Karpas-422 (cell line): ENCODE results near the gene PPP5C. TPM values are rescaled to one million over a fixed set of nuclear protein-coding genes. Genes with fewer than 3 reads are reported as not detected.

ENCODE experiments used
- DNase-seq: peaks from one replicate; pipeline ENCODE4 v3.0.0-alpha.2; 2015
- H2AFZ ChIP-seq: fragments of 200-600 bp; sonication (generic); 2 replicates; pipeline ENCODE4 v1.6.1; 2014; ENCODE audit warnings: antibody characterized with exemption, low read length, mixed read lengths
- H3K27ac ChIP-seq: fragments of 200-600 bp; sonication (generic); 2 replicates; pipeline ENCODE4 v1.5.1; 2014; ENCODE audit warnings: mild to moderate bottlenecking, low read length, moderate library complexity
- H3K27me3 ChIP-seq: fragments of 200-600 bp; sonication (generic); 2 replicates; pipeline ENCODE4 v1.6.1; 2014; ENCODE audit warnings: low read length, mixed read lengths
- H3K36me3 ChIP-seq: fragments of 200-600 bp; sonication (generic); 2 replicates; pipeline ENCODE4 v1.6.1; 2014; ENCODE audit warnings: low read length, mixed read lengths; ENCODE audit not compliant: insufficient read depth
- H3K4me1 ChIP-seq: fragments of 200-600 bp; sonication (generic); 2 replicates; pipeline ENCODE4 v1.6.1; 2014; ENCODE audit warnings: mild to moderate bottlenecking, low read length, mixed read lengths
- H3K4me2 ChIP-seq: fragments of 200-600 bp; sonication (generic); 2 replicates; pipeline ENCODE4 v1.6.1; 2014; ENCODE audit warnings: low read length, low read depth, mild to moderate bottlenecking; ENCODE audit not compliant: poor library complexity, severe bottlenecking
- H3K4me3 ChIP-seq: fragments of 200-600 bp; sonication (generic); 2 replicates; pipeline ENCODE4 v1.5.1; 2014; ENCODE audit warnings: mild to moderate bottlenecking, antibody characterized with exemption, low read length, mixed read lengths
- H3K79me2 ChIP-seq: fragments of 200-600 bp; sonication (generic); 2 replicates; pipeline ENCODE4 v1.6.1; 2014; ENCODE audit warnings: mild to moderate bottlenecking, low read length, mixed read lengths
- H3K9ac ChIP-seq: fragments of 200-600 bp; sonication (generic); 2 replicates; pipeline ENCODE4 v1.6.0; 2014; ENCODE audit warnings: low read length
- H3K9me2 ChIP-seq: fragments of 200-600 bp; sonication (generic), shearing (Covaris generic); replicated peaks from 2 replicates; pipeline ENCODE4 v1.6.0; 2014; ENCODE audit warnings: mild to moderate bottlenecking, low read length, moderate library complexity; ENCODE audit not compliant: insufficient read depth
- H3K9me3 ChIP-seq: fragments of 300-700, 200-600 bp; sonication (generic); 2 replicates; pipeline ENCODE4 v1.6.1; 2014; ENCODE audit warnings: low read length, mixed read lengths
- H4K20me1 ChIP-seq: fragments of 200-600 bp; sonication (generic); 2 replicates; pipeline ENCODE4 v1.6.1; 2014; ENCODE audit warnings: mild to moderate bottlenecking, antibody characterized with exemption, low read length, low read depth; ENCODE audit not compliant: insufficient read depth
- total RNA-seq: library from RNA; depleted of rRNA; stranded (reverse); fragments of >200 nt; shearing (Covaris generic); gene quantifications from 2 replicates; pipeline ENCODE4 v1.2.3, GENCODE V29; 2014; ENCODE audit warnings: low replicate concordance; rRNA removed

The PPP5C gene, protein sequence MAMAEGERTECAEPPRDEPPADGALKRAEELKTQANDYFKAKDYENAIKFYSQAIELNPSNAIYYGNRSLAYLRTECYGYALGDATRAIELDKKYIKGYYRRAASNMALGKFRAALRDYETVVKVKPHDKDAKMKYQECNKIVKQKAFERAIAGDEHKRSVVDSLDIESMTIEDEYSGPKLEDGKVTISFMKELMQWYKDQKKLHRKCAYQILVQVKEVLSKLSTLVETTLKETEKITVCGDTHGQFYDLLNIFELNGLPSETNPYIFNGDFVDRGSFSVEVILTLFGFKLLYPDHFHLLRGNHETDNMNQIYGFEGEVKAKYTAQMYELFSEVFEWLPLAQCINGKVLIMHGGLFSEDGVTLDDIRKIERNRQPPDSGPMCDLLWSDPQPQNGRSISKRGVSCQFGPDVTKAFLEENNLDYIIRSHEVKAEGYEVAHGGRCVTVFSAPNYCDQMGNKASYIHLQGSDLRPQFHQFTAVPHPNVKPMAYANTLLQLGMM
- 31.1 and 57.5 TPM in 2 replicates for total RNA-seq

DNA sequence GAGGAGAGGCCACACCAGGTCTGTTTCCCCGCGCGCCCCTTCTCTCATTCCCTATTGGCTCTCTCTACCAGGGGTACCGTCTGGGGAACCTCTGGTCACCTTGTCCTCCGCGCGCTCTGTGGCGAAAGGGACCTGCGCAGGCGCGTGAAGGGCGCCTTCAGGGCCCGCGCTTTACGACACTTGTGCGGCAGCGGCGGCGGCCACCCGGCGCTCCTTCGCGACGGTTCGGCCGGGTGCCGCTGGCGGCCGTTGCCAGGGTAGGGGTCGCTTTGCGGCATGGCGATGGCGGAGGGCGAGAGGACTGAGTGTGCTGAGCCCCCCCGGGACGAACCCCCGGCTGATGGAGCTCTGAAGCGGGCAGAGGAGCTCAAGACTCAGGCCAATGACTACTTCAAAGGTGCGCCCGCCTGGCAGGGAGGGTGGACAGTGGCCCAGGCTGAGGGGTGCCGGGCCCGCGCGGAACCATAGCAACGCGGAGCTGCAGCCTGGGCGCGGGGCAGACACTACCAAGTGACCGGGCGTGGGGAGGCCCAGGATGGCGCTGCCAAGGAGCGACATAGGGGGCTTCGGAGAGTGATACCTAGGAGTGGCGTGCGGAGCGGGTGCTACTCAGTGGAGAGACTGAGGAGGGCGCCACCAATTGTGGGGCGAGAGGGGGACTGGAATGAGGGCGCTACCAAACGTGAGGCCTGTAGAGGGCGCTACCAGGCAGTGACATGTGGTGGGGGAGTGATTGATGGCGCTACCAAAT lies at the start of gene PPP5C:
Gene PPP5C, plus strand, starts transcription at position 267 of the 751 bp plus-strand sequence. Its CDS starts 10 bp downstream, at position 277.
- Histone ChIP-seq H3K4me3 (peak within 1 kb of the TSS; percentile 99), H3K9me2 (no peaks in the 10 kb centered on the region), H3K9ac (peak within 1 kb of the TSS; percentile 99), H3K36me3 (peaks cover 5% of the 10 kb centered on the region), H2AFZ (peak within 1 kb of the TSS; percentile 99), H3K4me1 (peaks cover 47% of the 10 kb centered on the region), H4K20me1 (peaks cover 20% of the 10 kb centered on the region), H3K9me3 (no peaks in the 10 kb centered on the region), H3K79me2 (peaks cover 50% of the 10 kb centered on the region), H3K27me3 (no peaks in the 10 kb centered on the region), H3K4me2 (peak within 1 kb of the TSS; percentile 79), H3K27ac (peak within 1 kb of the TSS; percentile 71)
- peak; percentile 97 for DNase-seq

DNA sequence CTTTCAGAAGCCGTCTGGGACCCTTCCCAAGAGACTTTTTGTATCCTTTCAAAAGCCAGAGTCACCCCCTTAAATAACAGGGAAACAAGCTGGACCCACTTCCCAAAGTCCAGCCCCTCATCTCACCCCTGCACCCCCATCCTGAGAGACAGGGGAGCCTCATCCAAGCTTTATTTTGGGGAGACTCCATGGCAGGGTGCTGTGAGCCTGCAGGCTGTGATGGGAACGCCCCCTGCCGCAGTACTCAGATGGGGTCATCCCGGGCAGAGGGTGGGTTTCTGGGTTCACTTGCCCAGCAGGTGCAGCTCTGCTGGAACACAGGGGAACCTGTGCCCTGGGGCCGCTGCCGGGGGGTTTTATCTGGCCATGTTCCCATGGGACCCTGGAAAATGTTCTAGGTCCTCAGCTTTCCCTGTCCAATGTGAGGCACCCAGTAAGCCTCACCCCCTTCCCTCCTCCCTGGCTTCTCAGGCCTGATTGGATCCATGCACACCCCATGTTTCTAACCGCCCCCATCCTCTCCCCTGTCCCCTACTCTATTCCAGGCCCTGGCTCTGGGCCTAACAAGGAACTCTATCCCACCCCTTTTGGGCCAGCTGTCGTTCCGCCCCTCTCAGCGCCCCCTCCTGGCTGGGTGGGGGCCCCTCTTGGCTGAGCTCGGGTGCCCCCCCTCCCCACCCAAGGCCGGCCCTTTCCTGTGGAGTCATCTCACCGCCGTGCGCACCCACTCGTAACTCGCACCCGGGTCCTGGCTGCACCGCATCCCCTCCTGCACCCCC lies 49.0 kb upstream of the PPP5C start:
- H3K79me2 ChIP-seq: no peaks in the 10 kb centered on the region

DNA sequence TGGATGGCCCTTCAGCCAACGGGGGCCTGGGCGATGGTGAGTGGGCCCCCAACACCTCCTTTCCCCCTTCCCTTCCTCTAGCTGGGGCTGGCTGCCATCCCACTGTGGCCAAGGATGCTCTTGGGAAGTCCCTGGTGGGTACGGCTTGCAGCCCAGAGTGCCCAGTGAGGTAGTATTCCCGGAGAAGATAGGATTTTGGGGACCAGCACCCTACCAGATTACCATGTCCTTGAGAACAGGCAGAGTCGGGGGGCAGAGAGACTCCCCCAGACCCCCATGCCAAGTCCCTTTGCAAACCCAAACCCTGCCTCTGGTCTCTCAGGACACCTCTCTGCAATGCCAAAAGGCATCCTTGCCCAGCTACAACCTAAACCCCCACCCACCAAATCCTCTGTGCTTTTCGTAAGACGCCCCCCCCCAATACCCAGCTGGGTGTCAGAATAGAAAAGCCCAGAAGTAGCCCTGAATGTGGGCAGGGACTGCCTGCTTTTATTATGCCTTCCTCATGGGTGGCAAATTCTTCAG lies 48.3 kb upstream of the PPP5C start:
- H4K20me1 ChIP-seq: no peaks in the 10 kb centered on the region
- H3K4me3 ChIP-seq: no peak overlapping the region
- H3K9me2 ChIP-seq: no peaks in the 10 kb centered on the region
- H3K9ac ChIP-seq: no peak overlapping the region
- H3K27ac ChIP-seq: no peak overlapping the region
- H3K9me3 ChIP-seq: no peaks in the 10 kb centered on the region
- H3K36me3 ChIP-seq: no peaks in the 10 kb centered on the region
- H3K4me1 ChIP-seq: peaks cover 5% of the 10 kb centered on the region
- no peak overlapping the region for H3K4me2 ChIP-seq
- H2AFZ ChIP-seq: no peak overlapping the region
- H3K79me2 ChIP-seq: no peaks in the 10 kb centered on the region
- no peak for DNase-seq
- H3K27me3 ChIP-seq: no peaks in the 10 kb centered on the region

More for the DNA sequence above, 49.0 kb upstream of the PPP5C start:
- peaks cover 5% of the 10 kb centered on the region for H3K4me1 ChIP-seq
- H3K9ac ChIP-seq: no peak overlapping the region
- no peaks in the 10 kb centered on the region for H4K20me1 ChIP-seq
- no peaks in the 10 kb centered on the region for H3K27me3 ChIP-seq
- no peak for DNase-seq
- H3K9me3 ChIP-seq: no peaks in the 10 kb centered on the region
- H2AFZ ChIP-seq: no peak overlapping the region
- H3K4me3 ChIP-seq: no peak overlapping the region
- no peak overlapping the region for H3K4me2 ChIP-seq
- no peaks in the 10 kb centered on the region for H3K36me3 ChIP-seq
- H3K9me2 ChIP-seq: no peaks in the 10 kb centered on the region
- H3K27ac ChIP-seq: no peak overlapping the region

DNA sequence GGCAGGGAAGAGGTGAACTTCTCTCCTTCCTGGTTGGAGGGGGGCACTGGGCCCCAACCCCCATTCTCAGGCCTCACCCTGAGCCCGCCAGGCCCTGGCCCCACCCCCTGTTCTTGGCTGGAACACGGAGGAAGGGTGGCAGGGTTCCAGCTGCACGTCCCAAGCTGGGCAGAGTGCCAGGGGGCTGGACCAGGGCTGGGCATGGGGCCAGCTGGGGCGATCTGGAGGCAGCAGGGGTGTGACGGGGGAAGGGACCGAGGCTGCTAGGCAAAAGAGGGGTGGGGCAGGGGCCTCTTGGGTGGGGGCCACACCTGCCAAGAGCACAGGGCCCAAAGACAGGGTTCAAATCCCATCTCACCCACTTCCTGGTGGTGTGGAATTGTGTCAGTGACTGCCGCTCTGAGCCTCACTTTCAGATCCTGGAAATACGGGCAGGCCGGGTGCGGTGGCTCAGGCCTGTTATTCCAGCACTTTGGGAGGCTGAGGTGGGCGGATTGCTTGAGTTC lies 47.8 kb upstream of the PPP5C start:
- Histone ChIP-seq H3K36me3 (no peaks in the 10 kb centered on the region), H2AFZ (no peak overlapping the region), H3K27me3 (no peaks in the 10 kb centered on the region), H4K20me1 (no peaks in the 10 kb centered on the region), H3K4me3 (no peak overlapping the region), H3K9me2 (no peaks in the 10 kb centered on the region), H3K79me2 (no peaks in the 10 kb centered on the region), H3K27ac (no peak overlapping the region), H3K4me1 (peaks cover 5% of the 10 kb centered on the region), H3K4me2 (no peak overlapping the region), H3K9me3 (no peaks in the 10 kb centered on the region), H3K9ac (no peak overlapping the region)
- no peak for DNase-seq

DNA sequence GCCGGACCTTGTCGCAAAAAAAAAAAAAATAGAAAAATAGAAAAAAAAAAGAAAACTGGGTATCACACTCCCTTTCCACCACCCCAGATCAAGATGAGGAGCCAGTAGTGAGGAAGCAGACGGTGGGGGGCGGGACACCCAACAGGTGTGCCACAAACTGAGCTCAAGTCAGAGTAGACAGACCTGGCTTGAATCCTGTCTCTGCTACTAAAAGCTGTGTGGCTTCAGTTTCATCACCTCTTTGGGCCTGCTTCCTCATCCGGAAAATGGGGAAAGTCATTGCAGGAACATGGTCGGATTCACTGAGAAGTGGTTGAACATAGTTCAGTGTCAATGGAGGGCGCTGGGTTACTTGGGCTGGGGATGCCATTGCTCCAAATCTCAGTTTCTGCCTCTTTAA lies 47.2 kb upstream of the PPP5C start:
- Histone ChIP-seq H3K36me3 (no peaks in the 10 kb centered on the region), H3K9ac (no peak overlapping the region), H3K4me2 (no peak overlapping the region), H3K27me3 (no peaks in the 10 kb centered on the region), H3K4me1 (peaks cover 5% of the 10 kb centered on the region), H3K4me3 (no peak overlapping the region), H3K27ac (no peak overlapping the region), H4K20me1 (no peaks in the 10 kb centered on the region), H3K9me3 (no peaks in the 10 kb centered on the region), H3K79me2 (no peaks in the 10 kb centered on the region), H2AFZ (no peak overlapping the region), H3K9me2 (no peaks in the 10 kb centered on the region)
- DNase-seq: no peak

DNA sequence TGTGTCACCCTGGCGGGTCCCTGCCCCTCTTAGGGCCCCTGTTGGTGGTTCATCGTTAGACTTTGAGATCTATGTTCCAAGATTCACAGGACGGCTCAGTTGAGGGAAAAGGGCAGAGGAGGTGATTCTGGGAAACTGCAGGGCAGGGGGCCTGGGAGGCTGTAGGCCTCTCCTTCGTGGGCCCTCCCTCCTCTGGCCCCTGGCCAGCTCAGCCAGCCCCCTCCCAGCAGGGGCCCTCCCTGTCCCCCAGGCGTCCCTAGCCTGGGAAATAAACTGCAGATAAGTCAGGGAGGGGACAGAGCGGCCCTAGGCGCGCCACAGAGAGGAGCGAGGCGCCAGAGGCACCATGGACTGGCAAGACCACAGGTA lies 43.6 kb upstream of the PPP5C start:
- Histone ChIP-seq H3K4me3 (no peak overlapping the region), H3K4me1 (peaks cover 5% of the 10 kb centered on the region), H3K27ac (no peak overlapping the region), H4K20me1 (no peaks in the 10 kb centered on the region), H3K9ac (no peak overlapping the region), H3K4me2 (no peak overlapping the region), H3K27me3 (no peaks in the 10 kb centered on the region), H3K9me3 (no peaks in the 10 kb centered on the region), H3K9me2 (no peaks in the 10 kb centered on the region), H2AFZ (no peak overlapping the region), H3K79me2 (no peaks in the 10 kb centered on the region), H3K36me3 (no peaks in the 10 kb centered on the region)
- no peak for DNase-seq

DNA sequence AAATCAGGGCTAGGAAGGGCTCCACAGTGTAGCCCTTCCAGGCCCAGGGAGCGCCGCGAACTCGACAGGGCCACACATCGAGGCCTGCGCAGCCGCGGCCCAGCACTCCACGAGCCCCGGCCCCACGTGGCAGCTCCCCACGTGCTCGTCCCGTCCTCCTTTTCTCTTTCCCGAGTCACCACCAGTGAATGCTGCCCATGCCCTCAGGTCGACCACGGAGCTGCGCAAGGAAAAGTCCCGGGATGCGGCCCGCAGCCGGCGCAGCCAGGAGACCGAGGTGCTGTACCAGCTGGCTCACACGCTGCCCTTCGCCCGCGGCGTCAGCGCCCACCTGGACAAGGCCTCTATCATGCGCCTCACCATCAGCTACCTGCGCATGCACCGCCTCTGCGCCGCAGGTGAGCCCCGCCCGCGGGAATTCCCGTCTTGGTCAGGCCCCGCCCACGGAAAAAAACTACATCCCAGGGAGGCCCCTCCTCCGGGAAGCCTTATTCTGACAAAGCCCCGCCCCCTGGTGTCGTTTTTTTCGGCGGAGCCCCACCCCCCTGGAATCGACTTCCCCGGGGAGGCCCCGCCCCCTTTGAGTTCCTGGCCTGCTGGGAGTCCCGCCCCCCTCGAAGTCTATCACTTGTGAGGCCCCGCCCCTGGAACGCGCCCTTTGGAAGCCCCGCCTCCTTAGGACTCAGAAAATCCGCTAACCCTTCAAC lies 43.0 kb upstream of the PPP5C start:
- no peaks in the 10 kb centered on the region for H3K36me3 ChIP-seq
- H3K9me2 ChIP-seq: no peaks in the 10 kb centered on the region
- H3K9ac ChIP-seq: no peak overlapping the region
- DNase-seq: no peak
- no peak overlapping the region for H3K4me2 ChIP-seq
- H3K79me2 ChIP-seq: no peaks in the 10 kb centered on the region
- peaks cover 3% of the 10 kb centered on the region for H3K4me1 ChIP-seq
- no peaks in the 10 kb centered on the region for H4K20me1 ChIP-seq
- H3K27ac ChIP-seq: no peak overlapping the region
- H3K27me3 ChIP-seq: no peaks in the 10 kb centered on the region
- H2AFZ ChIP-seq: no peak overlapping the region
- H3K9me3 ChIP-seq: no peaks in the 10 kb centered on the region
- no peak overlapping the region for H3K4me3 ChIP-seq
